HG03045 (cell line): ENCODE results near the gene FBXL12.
"Not testable (repeated sequence)": the region's sequence is repeated elsewhere in the genome, so short reads cannot be mapped to it uniquely, and the experiment has no call there.

ENCODE experiments used
- ATAC-seq: cut with Tn5 transposase; IDR thresholded peaks from one replicate; pipeline ENCODE4 v1.9.1; 2021; ENCODE audit warnings: mild to moderate bottlenecking, moderate library complexity; ENCODE audit not compliant: unreplicated experiment

FBXL12 gene

GRCh38 chr19:9818734-9819595, at the start of gene FBXL12:
FBXL12 (minus strand) TSS chr19:9819079; CDS start chr19:9818813, 266 bp downstream.
- ATAC-seq: peak; percentile 87

- no peak for ATAC-seq
Observed at GRCh38 chr19:9865732-9866501, 47.0 kb upstream of the FBXL12 start.

GRCh38 chr19:9863759-9864158, 44.9 kb upstream of the FBXL12 start:
- ATAC-seq: no peak

GRCh38 chr19:9862938-9863337, 44.1 kb upstream of the FBXL12 start:
- ATAC-seq: no peak

GRCh38 chr19:9861503-9861902, 42.6 kb upstream of the FBXL12 start:
- no peak for ATAC-seq

GRCh38 chr19:9860407-9860806, 41.5 kb upstream of the FBXL12 start:
- ATAC-seq: no peak

- no peak for ATAC-seq
Observed at GRCh38 chr19:9858766-9859165, 39.9 kb upstream of the FBXL12 start.

- no peak for ATAC-seq
Observed at GRCh38 chr19:9857920-9858746, 39.3 kb upstream of the FBXL12 start.

- ATAC-seq: no peak
Observed at GRCh38 chr19:9857076-9857721, 38.3 kb upstream of the FBXL12 start.

- no peak for ATAC-seq
Observed at GRCh38 chr19:9856609-9857008, 37.7 kb upstream of the FBXL12 start.

GRCh38 chr19:9854282-9854846, 35.5 kb upstream of the FBXL12 start:
- no peak for ATAC-seq

GRCh38 chr19:9850235-9850959, 31.5 kb upstream of the FBXL12 start:
- no peak for ATAC-seq

- ATAC-seq: no peak
Observed at GRCh38 chr19:9849791-9850190, 30.9 kb upstream of the FBXL12 start.

- ATAC-seq: no peak
Observed at GRCh38 chr19:9848762-9849161, 29.9 kb upstream of the FBXL12 start.

- no peak for ATAC-seq
Observed at GRCh38 chr19:9848060-9848459, 29.2 kb upstream of the FBXL12 start.

- ATAC-seq: no peak
Observed at GRCh38 chr19:9847087-9847671, 28.3 kb upstream of the FBXL12 start.

- ATAC-seq: not testable (repeated sequence)
Observed at GRCh38 chr19:9843626-9844273, 24.9 kb upstream of the FBXL12 start.

- no peak for ATAC-seq
Observed at GRCh38 chr19:9842834-9843625, 24.2 kb upstream of the FBXL12 start.
